Chondrocyte (in vitro differentiated cells): ENCODE data around the gene ZDHHC13. TPM values are rescaled to one million over a fixed set of nuclear protein-coding genes. Genes with fewer than 3 reads are reported as not detected.

Source experiments
- DNase-seq: peaks from one replicate; pipeline ENCODE4 v3.0.0; 2021; ENCODE audit warnings: mixed read lengths, low spot score
- H3K27ac Mint-ChIP-seq: one replicate; pipeline ENCODE4 v1.8.0; 2021; ENCODE audit warnings: mild to moderate bottlenecking, moderate library complexity, mixed read lengths; ENCODE audit not compliant: unreplicated experiment
- H3K27me3 Mint-ChIP-seq: 2 replicates; pipeline ENCODE4 v1.8.0; 2021; ENCODE audit warnings: low read depth, mixed read lengths
- H3K36me3 Mint-ChIP-seq: 2 replicates; pipeline ENCODE4 v1.8.0; 2021; ENCODE audit warnings: low read depth, mixed read lengths
- H3K4me1 Mint-ChIP-seq: 2 replicates; pipeline ENCODE4 v1.8.0; 2021; ENCODE audit warnings: low read depth, mild to moderate bottlenecking, mixed read lengths
- H3K4me3 Mint-ChIP-seq: one replicate; pipeline ENCODE4 v1.8.0; 2021; ENCODE audit warnings: mild to moderate bottlenecking, moderate library complexity, mixed read lengths; ENCODE audit not compliant: unreplicated experiment
- H3K9me3 Mint-ChIP-seq: 2 replicates; pipeline ENCODE4 v1.8.0; 2021; ENCODE audit warnings: low read depth, mixed read lengths
- total RNA-seq: library from RNA; stranded (reverse); gene quantifications from 3 replicates; pipeline ENCODE4 v1.2.1, GENCODE V29; 2021
- TF ChIP-seq, protein P1 (sequence below): fragments of 200-600 bp; sonication (generic); IDR thresholded peaks from 2 replicates; pipeline ENCODE4 v1.5.0; 2021; ENCODE audit warnings: antibody characterized with exemption, mild to moderate bottlenecking, moderate library complexity

ZDHHC13 gene
- total RNA-seq, 1 donor from 2014 or later: 10.3 TPM

DNA sequence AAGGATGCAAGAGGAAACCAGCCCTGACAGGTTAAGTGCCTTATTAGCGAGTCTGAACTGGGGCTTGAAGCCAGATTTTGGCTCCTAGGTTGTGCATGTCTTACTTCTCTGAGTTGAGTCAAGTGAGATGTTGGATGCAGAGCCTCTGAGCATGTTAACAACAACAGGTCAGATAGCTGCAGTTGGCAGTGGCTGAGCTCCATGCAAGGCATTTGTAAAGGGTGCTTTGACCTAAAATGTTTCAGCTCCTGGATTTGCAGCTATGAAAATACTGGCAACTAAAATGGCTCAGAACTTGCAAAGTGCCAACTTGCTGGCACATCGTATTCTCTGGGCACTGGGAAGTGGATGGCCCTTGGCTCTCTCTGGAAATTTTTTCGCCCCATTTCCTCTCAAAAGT lies 101.2 kb downstream of the ZDHHC13 start:
- TF ChIP-seq, protein P1, sequence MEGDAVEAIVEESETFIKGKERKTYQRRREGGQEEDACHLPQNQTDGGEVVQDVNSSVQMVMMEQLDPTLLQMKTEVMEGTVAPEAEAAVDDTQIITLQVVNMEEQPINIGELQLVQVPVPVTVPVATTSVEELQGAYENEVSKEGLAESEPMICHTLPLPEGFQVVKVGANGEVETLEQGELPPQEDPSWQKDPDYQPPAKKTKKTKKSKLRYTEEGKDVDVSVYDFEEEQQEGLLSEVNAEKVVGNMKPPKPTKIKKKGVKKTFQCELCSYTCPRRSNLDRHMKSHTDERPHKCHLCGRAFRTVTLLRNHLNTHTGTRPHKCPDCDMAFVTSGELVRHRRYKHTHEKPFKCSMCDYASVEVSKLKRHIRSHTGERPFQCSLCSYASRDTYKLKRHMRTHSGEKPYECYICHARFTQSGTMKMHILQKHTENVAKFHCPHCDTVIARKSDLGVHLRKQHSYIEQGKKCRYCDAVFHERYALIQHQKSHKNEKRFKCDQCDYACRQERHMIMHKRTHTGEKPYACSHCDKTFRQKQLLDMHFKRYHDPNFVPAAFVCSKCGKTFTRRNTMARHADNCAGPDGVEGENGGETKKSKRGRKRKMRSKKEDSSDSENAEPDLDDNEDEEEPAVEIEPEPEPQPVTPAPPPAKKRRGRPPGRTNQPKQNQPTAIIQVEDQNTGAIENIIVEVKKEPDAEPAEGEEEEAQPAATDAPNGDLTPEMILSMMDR: no peak
- Mint-ChIP-seq H3K4me1 (peaks cover 10% of the 10 kb centered on the region), H3K4me3 (no peak overlapping the region), H3K36me3 (no peaks in the 10 kb centered on the region), H3K27me3 (peaks cover 11% of the 10 kb centered on the region), H3K27ac (no peak overlapping the region), H3K9me3 (peaks cover 7% of the 10 kb centered on the region)
- DNase-seq: no peak

DNA sequence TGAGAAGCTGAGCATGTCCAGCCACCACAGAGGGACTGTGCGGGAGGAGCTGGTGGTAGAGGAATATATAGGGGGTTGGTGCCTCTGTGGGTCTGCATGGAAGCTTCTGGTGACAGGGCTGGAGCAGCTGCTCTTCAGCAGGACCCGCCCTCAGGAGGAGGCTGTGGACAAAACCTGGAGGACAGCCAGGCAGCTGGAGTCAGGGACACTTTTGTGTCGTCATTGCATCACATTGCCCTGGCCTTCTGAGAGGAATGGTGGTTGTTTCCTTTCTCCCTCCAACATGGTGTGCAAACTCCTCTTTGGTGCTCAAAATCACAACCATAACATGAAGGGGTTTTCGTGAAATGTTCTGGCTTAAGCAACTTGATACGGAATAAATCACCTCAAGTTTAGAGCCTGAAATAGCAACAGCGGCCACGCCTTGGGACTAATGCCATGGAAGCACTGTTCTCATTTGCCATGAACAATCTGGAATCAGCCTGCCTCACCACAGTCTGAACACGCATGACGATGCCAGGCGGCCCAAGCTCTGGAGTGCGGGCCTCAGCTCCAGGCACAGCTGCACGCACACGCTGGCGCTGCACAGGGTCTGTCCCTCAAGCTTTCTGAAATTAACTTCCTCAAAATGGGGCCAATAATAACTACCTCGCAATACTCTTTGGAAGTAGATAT lies 102.0 kb downstream of the ZDHHC13 start:
- TF ChIP-seq, protein P1: no peak
- no peaks in the 10 kb centered on the region for H3K36me3 Mint-ChIP-seq
- peaks cover 10% of the 10 kb centered on the region for H3K4me1 Mint-ChIP-seq
- H3K27ac Mint-ChIP-seq: no peak overlapping the region
- H3K27me3 Mint-ChIP-seq: peaks cover 5% of the 10 kb centered on the region
- H3K4me3 Mint-ChIP-seq: no peak overlapping the region
- no peak for DNase-seq
- H3K9me3 Mint-ChIP-seq: peaks cover 7% of the 10 kb centered on the region

DNA sequence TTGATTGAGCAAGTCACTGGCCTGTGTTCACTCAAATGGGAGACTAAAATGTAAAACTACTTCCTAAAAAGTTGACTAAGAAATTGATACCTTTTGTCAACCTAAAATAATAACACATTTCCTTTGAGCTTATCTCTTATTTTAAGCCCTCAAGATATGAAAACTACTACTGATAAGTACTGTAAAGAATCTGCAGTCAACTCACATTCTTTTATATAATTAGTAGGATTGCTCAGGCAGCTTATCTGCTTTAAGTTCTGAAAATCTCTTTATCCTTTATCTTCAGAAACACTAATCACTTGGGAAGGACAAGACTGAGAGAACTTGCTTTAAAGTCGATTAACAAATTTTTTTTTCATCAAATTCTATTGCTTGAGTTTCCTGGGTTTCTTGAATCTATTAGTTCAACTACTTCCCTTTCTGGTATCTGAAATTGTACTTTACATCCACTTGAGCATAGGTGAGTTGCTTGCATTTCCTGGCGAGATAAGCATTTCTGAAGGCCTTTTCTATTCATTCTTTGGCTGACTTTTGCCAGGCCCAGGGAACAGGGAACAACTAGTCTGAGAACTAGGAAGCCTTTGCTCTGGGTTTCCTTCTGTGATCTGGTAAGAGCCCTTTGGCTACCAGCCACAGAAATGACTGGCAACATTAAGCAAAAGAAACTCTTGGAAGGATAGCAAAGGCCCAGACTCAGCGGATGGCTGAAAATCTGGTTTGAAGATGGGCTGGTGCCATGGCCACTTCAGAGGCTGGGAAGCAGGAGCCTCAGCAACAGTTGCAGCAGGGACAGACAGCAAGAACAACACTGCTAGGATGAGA lies 104.1 kb downstream of the ZDHHC13 start:
- no peaks in the 10 kb centered on the region for H3K27me3 Mint-ChIP-seq
- no peaks in the 10 kb centered on the region for H3K36me3 Mint-ChIP-seq
- no peak overlapping the region for H3K27ac Mint-ChIP-seq
- peaks cover 5% of the 10 kb centered on the region for H3K9me3 Mint-ChIP-seq
- TF ChIP-seq, protein P1: no peak
- H3K4me3 Mint-ChIP-seq: no peak overlapping the region
- DNase-seq: no peak
- H3K4me1 Mint-ChIP-seq: peaks cover 10% of the 10 kb centered on the region

DNA sequence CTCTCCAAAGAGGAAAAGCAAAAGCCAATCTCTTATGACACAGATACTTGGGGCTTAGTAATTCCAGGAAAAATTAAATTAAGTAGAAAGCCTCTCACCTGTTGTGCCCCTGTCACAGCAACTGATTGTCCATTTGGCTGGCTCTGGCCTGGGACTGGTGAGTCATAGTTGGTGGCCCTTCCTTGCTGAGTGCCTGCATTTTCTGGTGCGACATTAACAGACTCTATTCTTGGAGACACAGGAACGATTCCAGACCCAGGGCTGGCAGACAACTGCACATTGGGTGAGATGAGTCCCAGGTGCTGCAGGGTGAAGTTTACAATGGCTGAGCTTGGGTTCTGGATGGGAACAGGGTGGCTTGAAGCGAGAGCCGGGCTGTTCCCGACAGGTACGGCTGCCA lies 108.2 kb downstream of the ZDHHC13 start:
- no peak overlapping the region for H3K27ac Mint-ChIP-seq
- H3K9me3 Mint-ChIP-seq: peaks cover 5% of the 10 kb centered on the region

DNA sequence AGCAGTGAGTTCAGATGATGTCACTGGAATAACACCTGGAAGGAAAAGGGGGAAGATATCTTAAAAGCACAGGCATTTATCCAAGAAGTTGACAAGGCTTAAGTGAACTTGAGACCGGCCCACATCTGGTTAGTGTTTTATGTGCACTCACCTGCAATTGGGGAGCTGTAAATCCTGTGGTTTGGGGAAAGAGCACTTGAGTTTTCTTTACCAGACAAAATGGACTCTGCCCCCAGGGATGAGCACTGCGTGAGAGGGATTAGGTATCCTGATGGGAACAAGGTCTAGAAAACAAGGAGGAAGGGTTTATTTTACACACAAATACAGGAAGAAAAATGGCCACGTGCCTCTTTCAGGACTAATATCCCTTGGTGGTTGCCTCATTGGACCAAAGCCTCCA lies 108.6 kb downstream of the ZDHHC13 start:
- DNase-seq: no peak
- no peaks in the 10 kb centered on the region for H3K4me1 Mint-ChIP-seq
- no peaks in the 10 kb centered on the region for H3K27me3 Mint-ChIP-seq
- H3K9me3 Mint-ChIP-seq: peaks cover 5% of the 10 kb centered on the region
- TF ChIP-seq, protein P1: no peak
- no peak overlapping the region for H3K27ac Mint-ChIP-seq
- no peaks in the 10 kb centered on the region for H3K36me3 Mint-ChIP-seq
- H3K4me3 Mint-ChIP-seq: no peak overlapping the region

More for the DNA sequence above, 108.2 kb downstream of the ZDHHC13 start:
- Mint-ChIP-seq H3K4me3 (no peak overlapping the region), H3K27me3 (no peaks in the 10 kb centered on the region), H3K36me3 (no peaks in the 10 kb centered on the region), H3K4me1 (no peaks in the 10 kb centered on the region)
- no peak for DNase-seq
- TF ChIP-seq, protein P1: no peak

Other genes with a start within 250 kb of the ZDHHC13 start
- gene MRGPRX1, start 177.8 kb upstream of the ZDHHC13 start, total RNA-seq: not detected in 3 replicates
- not detected in 3 replicates for gene MRGPRX2, start 56.5 kb upstream of the ZDHHC13 start, total RNA-seq
- gene CSRP3, start 84.8 kb downstream of the ZDHHC13 start, total RNA-seq: not detected in 3 replicates
- 0.60 to 1.4 TPM (median 0.64 TPM) in 3 replicates for gene E2F8, start 123.8 kb downstream of the ZDHHC13 start, total RNA-seq